ENCODE measurements around the gene MCOLN3. TPM values are rescaled to one million over a fixed set of nuclear protein-coding genes. Genes with fewer than 3 reads are reported as not detected.
"Not testable (repeated sequence)": the region's sequence is repeated elsewhere in the genome, so short reads cannot be mapped to it uniquely, and the experiment has no call there.

Gene MCOLN3
- total RNA-seq, 4 donors from 2014 or later = 1.8 to 21.3 (median 2.8) TPM

GRCh38 chr1:85022700-85023099 is 25.6 kb downstream of the MCOLN3 start:
- Histone ChIP-seq H3K27me3 (no peaks in the 10 kb centered on the region), H3K27ac (no peak overlapping the region), H3K4me3 (no peak overlapping the region), H3K4me1 (no peaks in the 10 kb centered on the region), H3K36me3 (no peaks in the 10 kb centered on the region), H3K9me3 (no peaks in the 10 kb centered on the region)
- no peak for DNase-seq
- TF ChIP-seq POLR2A (IDR thresholded peaks at IDR 0.05) = no peak
- TF ChIP-seq, protein P1, sequence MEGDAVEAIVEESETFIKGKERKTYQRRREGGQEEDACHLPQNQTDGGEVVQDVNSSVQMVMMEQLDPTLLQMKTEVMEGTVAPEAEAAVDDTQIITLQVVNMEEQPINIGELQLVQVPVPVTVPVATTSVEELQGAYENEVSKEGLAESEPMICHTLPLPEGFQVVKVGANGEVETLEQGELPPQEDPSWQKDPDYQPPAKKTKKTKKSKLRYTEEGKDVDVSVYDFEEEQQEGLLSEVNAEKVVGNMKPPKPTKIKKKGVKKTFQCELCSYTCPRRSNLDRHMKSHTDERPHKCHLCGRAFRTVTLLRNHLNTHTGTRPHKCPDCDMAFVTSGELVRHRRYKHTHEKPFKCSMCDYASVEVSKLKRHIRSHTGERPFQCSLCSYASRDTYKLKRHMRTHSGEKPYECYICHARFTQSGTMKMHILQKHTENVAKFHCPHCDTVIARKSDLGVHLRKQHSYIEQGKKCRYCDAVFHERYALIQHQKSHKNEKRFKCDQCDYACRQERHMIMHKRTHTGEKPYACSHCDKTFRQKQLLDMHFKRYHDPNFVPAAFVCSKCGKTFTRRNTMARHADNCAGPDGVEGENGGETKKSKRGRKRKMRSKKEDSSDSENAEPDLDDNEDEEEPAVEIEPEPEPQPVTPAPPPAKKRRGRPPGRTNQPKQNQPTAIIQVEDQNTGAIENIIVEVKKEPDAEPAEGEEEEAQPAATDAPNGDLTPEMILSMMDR (IDR thresholded peaks at IDR 0.05) = no peak

DNA sequence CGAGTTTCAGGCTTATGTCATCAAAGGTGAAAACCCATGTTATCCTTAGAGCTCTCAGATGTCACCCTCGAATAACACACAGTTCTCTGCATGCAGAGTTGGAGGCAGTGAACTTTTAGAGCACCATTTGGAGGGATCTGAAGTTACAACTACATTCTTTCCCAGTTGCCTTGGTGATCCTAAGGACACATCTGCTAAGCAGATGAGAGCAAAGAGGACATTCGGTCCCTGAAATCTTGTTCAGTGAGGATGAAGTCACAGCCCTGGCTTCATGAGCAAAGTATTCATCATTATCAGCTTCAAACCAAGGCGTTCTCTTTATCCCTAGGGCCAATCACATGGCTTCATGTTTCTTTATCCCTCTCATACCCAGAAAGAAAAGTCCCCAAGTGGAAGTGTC is 28.3 kb downstream of the MCOLN3 start:
- H3K4me1 ChIP-seq = no peaks in the 10 kb centered on the region
- TF ChIP-seq, protein P1 (IDR thresholded peaks at IDR 0.05) = no peak
- TF ChIP-seq POLR2A (IDR thresholded peaks at IDR 0.05) = no peak
- DNase-seq = no peak
- no peak overlapping the region for H3K4me3 ChIP-seq
- H3K27me3 ChIP-seq = no peaks in the 10 kb centered on the region
- no peaks in the 10 kb centered on the region for H3K36me3 ChIP-seq
- peak overlapping the region in 1 of 4 donors; percentile 31 for H3K27ac ChIP-seq
- H3K9me3 ChIP-seq = no peaks in the 10 kb centered on the region

DNA sequence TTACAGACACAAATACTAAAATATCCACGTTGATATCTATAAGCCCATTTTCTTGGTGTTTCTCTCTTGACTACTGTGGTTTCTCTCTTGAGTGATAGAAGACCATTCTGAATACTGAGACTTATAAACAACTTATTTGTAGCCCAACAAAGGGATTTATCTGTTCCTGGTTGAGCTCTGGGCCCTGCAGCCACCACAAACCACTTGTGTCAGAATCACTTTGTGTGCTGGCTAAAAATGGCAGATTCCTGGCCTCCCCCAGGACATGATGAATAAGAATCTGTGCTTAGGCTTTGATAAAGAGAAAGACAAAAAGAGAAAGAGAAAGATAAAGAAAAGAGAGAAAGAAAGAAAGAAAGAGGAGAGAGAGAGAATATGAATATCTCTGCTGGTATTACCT is 32.5 kb downstream of the MCOLN3 start:
- DNase-seq = no peak
- H3K9me3 ChIP-seq = no peaks in the 10 kb centered on the region
- no peak overlapping the region for H3K27ac ChIP-seq
- H3K27me3 ChIP-seq = no peaks in the 10 kb centered on the region
- TF ChIP-seq, protein P1 (IDR thresholded peaks at IDR 0.05) = no peak
- TF ChIP-seq POLR2A (IDR thresholded peaks at IDR 0.05) = no peak
- no peaks in the 10 kb centered on the region for H3K36me3 ChIP-seq
- H3K4me1 ChIP-seq = no peaks in the 10 kb centered on the region
- H3K4me3 ChIP-seq = no peak overlapping the region

- H3K27me3 ChIP-seq, H3K4me3 ChIP-seq, H3K9me3 ChIP-seq, H3K36me3 ChIP-seq, H3K27ac ChIP-seq, H3K4me1 ChIP-seq, DNase-seq: not testable (repeated sequence)
Measured at GRCh38 chr1:85005641-85006040, 42.7 kb downstream of the MCOLN3 start.

DNA sequence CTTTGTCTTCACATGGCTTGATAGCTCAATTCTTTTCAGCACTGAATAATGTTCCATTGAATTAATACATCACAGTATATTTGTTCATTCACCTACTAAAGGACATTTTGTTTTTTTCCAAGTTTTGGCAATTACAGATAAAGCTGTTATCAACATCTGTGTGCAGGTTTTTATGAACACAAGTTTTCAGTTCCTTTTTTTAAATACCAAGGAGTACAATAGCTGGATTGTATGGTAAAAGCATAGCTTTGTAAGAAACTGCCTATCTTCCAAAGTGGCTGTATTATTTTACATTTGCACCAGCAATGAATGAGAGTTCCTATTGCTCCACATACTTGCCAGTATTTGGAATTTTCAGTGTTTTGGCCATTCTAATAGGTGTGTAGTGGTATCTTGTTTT is 46.6 kb downstream of the MCOLN3 start:
- no peaks in the 10 kb centered on the region for H3K9me3 ChIP-seq
- H3K36me3 ChIP-seq = no peaks in the 10 kb centered on the region
- DNase-seq = no peak
- no peak overlapping the region for H3K4me3 ChIP-seq
- H3K27me3 ChIP-seq = peaks cover 0 to 9% of the 10 kb centered on the region in 2 donors
- no peak overlapping the region for H3K27ac ChIP-seq
- peaks cover 0 to 17% (median 0%) of the 10 kb centered on the region in 4 donors for H3K4me1 ChIP-seq
- no peak for TF ChIP-seq POLR2A (IDR thresholded peaks at IDR 0.05)
- TF ChIP-seq, protein P1 (IDR thresholded peaks at IDR 0.05) = no peak

- Histone ChIP-seq H3K27ac (peak overlapping the region in 1 of 4 donors; percentile 83), H3K4me1 (peaks cover 0 to 17% (median 2%) of the 10 kb centered on the region in 4 donors), H3K27me3 (peaks cover 0 to 10% of the 10 kb centered on the region in 2 donors), H3K9me3 (no peaks in the 10 kb centered on the region), H3K4me3 (peak overlapping the region in 3 of 4 donors; percentile 39 to 62 (median 60)), H3K36me3 (no peaks in the 10 kb centered on the region)
- TF ChIP-seq, protein P1 (IDR thresholded peaks at IDR 0.05) = no peak
- DNase-seq = peak; percentile 48 to 82 (median 76)
Measured at GRCh38 chr1:84998642-84999280, 49.5 kb downstream of the MCOLN3 start.
